ENCODE data around the gene NEK10.
"Not testable (repeated sequence)": the region's sequence is repeated elsewhere in the genome, so short reads cannot be mapped to it uniquely, and the experiment has no call there.

NEK10 gene

DNA sequence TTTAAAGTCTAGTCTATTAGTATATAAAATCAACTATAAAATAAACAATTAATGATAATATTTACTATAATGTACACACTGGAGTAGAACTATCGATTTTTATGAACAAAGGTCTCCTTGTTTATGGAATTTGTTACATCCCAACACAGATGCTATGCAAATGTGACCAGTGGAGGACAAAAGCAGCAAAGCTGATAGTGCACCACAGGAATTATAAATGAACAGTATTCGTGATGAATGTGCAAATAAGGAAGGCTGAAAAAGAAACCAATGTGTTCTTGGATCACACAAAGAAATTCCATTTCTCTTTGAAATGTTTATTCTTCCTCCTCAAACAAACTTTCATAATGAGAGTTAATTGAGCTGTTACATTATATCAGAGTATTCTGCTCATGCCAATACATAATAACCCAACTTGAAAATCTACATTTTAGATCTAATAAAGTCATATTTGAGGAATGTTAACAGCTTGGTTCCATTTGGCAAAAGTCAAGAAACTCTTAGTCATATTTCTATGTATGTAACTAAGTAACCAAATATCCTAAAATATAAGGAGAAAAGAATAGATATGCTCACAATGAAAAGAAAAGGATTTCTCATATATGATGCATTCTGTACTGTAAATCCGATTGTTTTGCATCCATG lies 79.3 kb downstream of the NEK10 start:
- no peaks in the 10 kb centered on the region for H3K9me2 ChIP-seq (replicated peaks; ENCODE audit: low read depth, low read length)
- H3K36me3 ChIP-seq (ENCODE audit: insufficient read depth, low read length), result no peaks in the 10 kb centered on the region
- H3K27me3 ChIP-seq (ENCODE audit: insufficient read depth, low read length, poor library complexity, severe bottlenecking), result no peaks in the 10 kb centered on the region
- no peaks in the 10 kb centered on the region for H3K4me1 ChIP-seq (ENCODE audit: insufficient read depth, low read length, poor library complexity, severe bottlenecking)
- no peak overlapping the region for H3K4me2 ChIP-seq (ENCODE audit: low read depth, low read length, poor library complexity, severe bottlenecking)
- H3F3A ChIP-seq (ENCODE audit: low read depth), result no peaks in the 10 kb centered on the region
- H3K4me3 ChIP-seq (ENCODE audit: low read length, poor library complexity, severe bottlenecking), result no peak overlapping the region
- H4K20me1 ChIP-seq (ENCODE audit: insufficient read depth, low read length, poor library complexity, severe bottlenecking), result no peaks in the 10 kb centered on the region
- H3K79me2 ChIP-seq (ENCODE audit: insufficient read depth, low read length), result no peaks in the 10 kb centered on the region
- no peak overlapping the region for H3K9ac ChIP-seq (ENCODE audit: low read depth, low read length, poor library complexity, severe bottlenecking)
- TF ChIP-seq, protein P1, sequence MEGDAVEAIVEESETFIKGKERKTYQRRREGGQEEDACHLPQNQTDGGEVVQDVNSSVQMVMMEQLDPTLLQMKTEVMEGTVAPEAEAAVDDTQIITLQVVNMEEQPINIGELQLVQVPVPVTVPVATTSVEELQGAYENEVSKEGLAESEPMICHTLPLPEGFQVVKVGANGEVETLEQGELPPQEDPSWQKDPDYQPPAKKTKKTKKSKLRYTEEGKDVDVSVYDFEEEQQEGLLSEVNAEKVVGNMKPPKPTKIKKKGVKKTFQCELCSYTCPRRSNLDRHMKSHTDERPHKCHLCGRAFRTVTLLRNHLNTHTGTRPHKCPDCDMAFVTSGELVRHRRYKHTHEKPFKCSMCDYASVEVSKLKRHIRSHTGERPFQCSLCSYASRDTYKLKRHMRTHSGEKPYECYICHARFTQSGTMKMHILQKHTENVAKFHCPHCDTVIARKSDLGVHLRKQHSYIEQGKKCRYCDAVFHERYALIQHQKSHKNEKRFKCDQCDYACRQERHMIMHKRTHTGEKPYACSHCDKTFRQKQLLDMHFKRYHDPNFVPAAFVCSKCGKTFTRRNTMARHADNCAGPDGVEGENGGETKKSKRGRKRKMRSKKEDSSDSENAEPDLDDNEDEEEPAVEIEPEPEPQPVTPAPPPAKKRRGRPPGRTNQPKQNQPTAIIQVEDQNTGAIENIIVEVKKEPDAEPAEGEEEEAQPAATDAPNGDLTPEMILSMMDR (conservative IDR thresholded peaks at IDR 0.05; ENCODE audit: low read length), result no peak
- no peak for TF ChIP-seq EZH2phosphoT487 (IDR thresholded peaks at IDR 0.05; ENCODE audit: borderline replicate concordance)
- no peaks in the 10 kb centered on the region for H3K9me3 ChIP-seq (ENCODE audit: insufficient read depth, low read depth, low read length)
- H2AFZ ChIP-seq (ENCODE audit: low read length), result no peak overlapping the region

DNA sequence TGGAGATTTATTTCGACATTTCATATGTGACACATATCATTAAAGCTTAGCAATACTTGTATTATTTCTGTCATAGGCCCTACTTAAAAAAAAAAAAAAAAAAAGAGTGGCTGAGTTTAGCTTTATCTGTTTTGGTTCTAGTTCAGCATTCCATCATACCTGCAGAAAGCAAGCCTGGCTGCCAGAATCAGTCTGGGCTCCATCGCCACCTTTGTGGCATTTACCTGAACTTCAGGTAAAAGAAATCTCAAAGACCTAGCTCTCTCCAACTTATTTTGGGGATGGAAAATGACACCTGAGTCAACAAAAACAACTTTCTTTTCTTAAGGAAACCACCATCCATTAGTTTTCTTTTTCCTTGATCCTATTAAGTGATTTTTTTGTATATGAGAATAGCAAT lies 82.1 kb downstream of the NEK10 start:
- H3K9me2 ChIP-seq (replicated peaks; ENCODE audit: low read depth, low read length), result no peaks in the 10 kb centered on the region
- no peaks in the 10 kb centered on the region for H3K79me2 ChIP-seq (ENCODE audit: insufficient read depth, low read length)
- TF ChIP-seq, protein P1 (conservative IDR thresholded peaks at IDR 0.05; ENCODE audit: low read length), result no peak
- no peak for TF ChIP-seq EZH2phosphoT487 (IDR thresholded peaks at IDR 0.05; ENCODE audit: borderline replicate concordance)
- no peaks in the 10 kb centered on the region for H3K9me3 ChIP-seq (ENCODE audit: insufficient read depth, low read depth, low read length)
- H3K27me3 ChIP-seq (ENCODE audit: insufficient read depth, low read length, poor library complexity, severe bottlenecking), result no peaks in the 10 kb centered on the region
- no peak overlapping the region for H3K9ac ChIP-seq (ENCODE audit: low read depth, low read length, poor library complexity, severe bottlenecking)
- no peak overlapping the region for H3K4me2 ChIP-seq (ENCODE audit: low read depth, low read length, poor library complexity, severe bottlenecking)
- H3K36me3 ChIP-seq (ENCODE audit: insufficient read depth, low read length), result no peaks in the 10 kb centered on the region
- no peaks in the 10 kb centered on the region for H3F3A ChIP-seq (ENCODE audit: low read depth)
- H3K4me1 ChIP-seq (ENCODE audit: insufficient read depth, low read length, poor library complexity, severe bottlenecking), result no peaks in the 10 kb centered on the region
- H2AFZ ChIP-seq (ENCODE audit: low read length), result no peak overlapping the region
- H4K20me1 ChIP-seq (ENCODE audit: insufficient read depth, low read length, poor library complexity, severe bottlenecking), result no peaks in the 10 kb centered on the region
- no peak overlapping the region for H3K4me3 ChIP-seq (ENCODE audit: low read length, poor library complexity, severe bottlenecking)

DNA sequence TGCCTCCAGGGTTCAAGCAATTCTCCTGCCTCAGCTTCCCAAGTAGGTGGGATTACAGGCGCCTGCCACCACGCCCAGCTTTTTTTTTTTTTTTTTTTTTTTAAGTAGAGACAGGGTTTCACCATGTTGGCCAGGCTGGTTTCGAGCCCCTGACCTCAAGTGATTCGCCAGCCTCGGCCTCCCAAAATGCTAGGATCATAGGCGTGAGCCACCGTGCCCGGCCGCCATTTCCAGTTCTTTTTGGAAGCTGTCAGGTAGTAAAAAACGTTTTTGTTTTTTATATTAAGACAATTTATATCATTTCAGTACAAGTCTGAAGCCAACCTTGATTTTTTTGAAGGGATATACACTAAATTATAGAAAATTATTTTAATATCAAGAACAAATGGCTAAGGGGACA lies 82.7 kb downstream of the NEK10 start:
- H3K4me1 ChIP-seq (ENCODE audit: insufficient read depth, low read length, poor library complexity, severe bottlenecking); H3K9ac ChIP-seq (ENCODE audit: low read depth, low read length, poor library complexity, severe bottlenecking); H3K79me2 ChIP-seq (ENCODE audit: insufficient read depth, low read length); H4K20me1 ChIP-seq (ENCODE audit: insufficient read depth, low read length, poor library complexity, severe bottlenecking); H3F3A ChIP-seq (ENCODE audit: low read depth); H3K36me3 ChIP-seq (ENCODE audit: insufficient read depth, low read length); H3K4me3 ChIP-seq (ENCODE audit: low read length, poor library complexity, severe bottlenecking); H3K27me3 ChIP-seq (ENCODE audit: insufficient read depth, low read length, poor library complexity, severe bottlenecking); H2AFZ ChIP-seq (ENCODE audit: low read length); H3K9me3 ChIP-seq (ENCODE audit: insufficient read depth, low read depth, low read length); H3K4me2 ChIP-seq (ENCODE audit: low read depth, low read length, poor library complexity, severe bottlenecking); H3K9me2 ChIP-seq (replicated peaks; ENCODE audit: low read depth, low read length): not testable (repeated sequence)

DNA sequence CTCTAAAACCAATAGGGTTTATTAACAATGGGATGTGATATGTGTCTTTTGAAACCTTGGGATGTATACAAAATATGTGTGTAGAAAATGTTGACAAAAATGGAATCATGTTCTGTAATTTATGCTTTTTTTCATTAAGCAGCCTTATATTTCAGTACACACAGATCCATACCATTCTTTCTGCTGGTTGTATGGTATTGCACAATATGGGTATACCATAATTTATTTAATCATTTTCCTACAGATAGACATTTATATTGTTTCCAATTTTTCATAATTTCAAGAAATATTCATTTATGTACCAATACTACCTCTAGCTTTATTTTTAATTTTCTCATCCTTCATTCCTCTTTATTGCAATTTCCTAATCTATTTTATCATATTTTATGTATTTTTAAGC lies 83.5 kb downstream of the NEK10 start:
- Histone ChIP-seq H3K36me3 (ENCODE audit: insufficient read depth, low read length) (no peaks in the 10 kb centered on the region), H3K4me3 (ENCODE audit: low read length, poor library complexity, severe bottlenecking) (no peak overlapping the region)
- TF ChIP-seq, protein P1 (conservative IDR thresholded peaks at IDR 0.05; ENCODE audit: low read length), result no peak
- TF ChIP-seq EZH2phosphoT487 (IDR thresholded peaks at IDR 0.05; ENCODE audit: borderline replicate concordance), result no peak

More for the DNA sequence above, 83.5 kb downstream of the NEK10 start:
- Histone ChIP-seq H2AFZ (ENCODE audit: low read length) (no peak overlapping the region), H3K4me1 (ENCODE audit: insufficient read depth, low read length, poor library complexity, severe bottlenecking) (no peaks in the 10 kb centered on the region), H3K79me2 (ENCODE audit: insufficient read depth, low read length) (no peaks in the 10 kb centered on the region), H3K27me3 (ENCODE audit: insufficient read depth, low read length, poor library complexity, severe bottlenecking) (no peaks in the 10 kb centered on the region), H3K4me2 (ENCODE audit: low read depth, low read length, poor library complexity, severe bottlenecking) (no peak overlapping the region), H3K9me3 (ENCODE audit: insufficient read depth, low read depth, low read length) (no peaks in the 10 kb centered on the region), H4K20me1 (ENCODE audit: insufficient read depth, low read length, poor library complexity, severe bottlenecking) (no peaks in the 10 kb centered on the region), H3F3A (ENCODE audit: low read depth) (no peaks in the 10 kb centered on the region), H3K9me2 (replicated peaks; ENCODE audit: low read depth, low read length) (no peaks in the 10 kb centered on the region), H3K9ac (ENCODE audit: low read depth, low read length, poor library complexity, severe bottlenecking) (no peak overlapping the region)

All from Loucy (cell line).